ENCODE measurements around the gene ARHGEF39. TPM values are rescaled to one million over a fixed set of nuclear protein-coding genes. Genes with fewer than 3 reads are reported as not detected.

Gene ARHGEF39
- total and polyA plus RNA-seq, 7 experiments from 2014 or later = 0.11 to 10.4 (median 0.44) TPM; not detected in 2

GRCh38 chr9:35680331-35681105 lies 15.5 kb upstream of the ARHGEF39 start:
- Histone ChIP-seq H3K36me3 (ENCODE audit: control insufficient read depth in 2 of 3, insufficient read depth in 3 of 3, low read length in 3 of 3) (peaks cover 0 to 12% (median 0%) of the 10 kb centered on the region in 3 experiments), H3K4me3 (ENCODE audit: low read length) (no peak overlapping the region), H3K27me3 (ENCODE audit: control insufficient read depth in 2 of 2, insufficient read depth in 2 of 2, low read length in 2 of 2) (no peaks in the 10 kb centered on the region), H3K27ac (ENCODE audit: low read depth, low read length) (no peak overlapping the region), H3K9me3 (ENCODE audit: control insufficient read depth in 2 of 3, low read length in 3 of 3) (no peaks in the 10 kb centered on the region), H3K4me1 (ENCODE audit: control insufficient read depth in 2 of 2, insufficient read depth in 2 of 2, low read length in 2 of 2) (peaks cover 0 to 6% of the 10 kb centered on the region in 2 donors)
- Mint-ChIP-seq H3K9me3 (no peaks in the 10 kb centered on the region), H3K4me1 (peaks cover 5 to 12% (median 9%) of the 10 kb centered on the region in 7 donors), H3K36me3 (peaks cover 0 to 4% (median 0%) of the 10 kb centered on the region in 5 donors), H3K27me3 (peaks cover 0 to 16% (median 3%) of the 10 kb centered on the region in 5 donors), H3K4me3 (no peak overlapping the region), H3K27ac (no peak overlapping the region)
- DNase-seq (no peak), ATAC-seq (no peak)
- intact Hi-C loops (cut with micrococcal nuclease) = no loop called here
- ChIA-PET CTCF (no interaction called here), POLR2A (no interaction called here)

DNA sequence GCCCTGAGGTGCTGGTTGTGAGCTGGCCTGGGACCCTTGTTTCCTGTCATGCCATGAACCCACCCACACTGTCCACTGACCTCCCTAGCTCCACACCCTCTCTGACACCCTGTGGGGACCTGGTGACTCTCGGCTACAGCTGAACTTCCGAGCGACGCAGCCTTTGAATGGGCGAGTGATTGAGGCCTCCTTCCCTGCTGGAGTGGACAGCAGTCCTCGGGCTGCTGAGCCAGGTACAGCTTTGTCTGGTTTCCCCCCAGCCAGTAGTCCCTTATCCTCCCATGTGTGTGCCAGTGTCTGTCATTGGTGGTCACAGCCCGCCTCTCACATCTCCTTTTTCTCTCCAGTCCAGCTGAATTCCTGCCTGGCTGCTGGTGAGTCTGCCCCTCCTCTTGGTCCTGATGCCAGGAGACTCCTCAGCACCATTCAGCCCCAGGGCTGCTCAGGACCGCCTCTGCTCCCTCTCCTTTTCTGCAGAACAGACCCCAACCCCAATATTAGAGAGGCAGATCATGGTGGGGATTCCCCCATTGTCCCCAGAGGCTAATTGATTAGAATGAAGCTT lies 14.9 kb upstream of the ARHGEF39 start:
- peaks cover 0 to 4% (median 0%) of the 10 kb centered on the region in 5 donors for H3K36me3 Mint-ChIP-seq
- H3K4me1 ChIP-seq (ENCODE audit: control insufficient read depth in 2 of 2, insufficient read depth in 2 of 2, low read length in 2 of 2) = peaks cover 0 to 11% of the 10 kb centered on the region in 2 donors
- H3K27me3 ChIP-seq (ENCODE audit: control insufficient read depth in 2 of 2, insufficient read depth in 2 of 2, low read length in 2 of 2) = no peaks in the 10 kb centered on the region
- H3K27ac ChIP-seq (ENCODE audit: low read depth, low read length) = no peak overlapping the region
- DNase-seq = no peak
- peaks cover 0 to 7% (median 0%) of the 10 kb centered on the region in 3 experiments for H3K36me3 ChIP-seq (ENCODE audit: control insufficient read depth in 2 of 3, insufficient read depth in 3 of 3, low read length in 3 of 3)
- no peak overlapping the region for H3K4me3 Mint-ChIP-seq
- no peak overlapping the region for H3K27ac Mint-ChIP-seq
- H3K4me3 ChIP-seq (ENCODE audit: low read length) = no peak overlapping the region
- ATAC-seq = no peak
- peaks cover 5 to 13% (median 9%) of the 10 kb centered on the region in 7 donors for H3K4me1 Mint-ChIP-seq
- intact Hi-C loops (cut with micrococcal nuclease) = no loop called here
- H3K27me3 Mint-ChIP-seq = peaks cover 0 to 16% (median 3%) of the 10 kb centered on the region in 5 donors
- no peaks in the 10 kb centered on the region for H3K9me3 ChIP-seq (ENCODE audit: control insufficient read depth in 2 of 3, low read length in 3 of 3)
- no peaks in the 10 kb centered on the region for H3K9me3 Mint-ChIP-seq
- ChIA-PET CTCF (no interaction called here), POLR2A (interaction anchor here (1.0 kb wide), 1 partner anchor 15 kb away, joined by 3 read pairs; the partner anchor contains the start of gene ARHGEF39)

DNA sequence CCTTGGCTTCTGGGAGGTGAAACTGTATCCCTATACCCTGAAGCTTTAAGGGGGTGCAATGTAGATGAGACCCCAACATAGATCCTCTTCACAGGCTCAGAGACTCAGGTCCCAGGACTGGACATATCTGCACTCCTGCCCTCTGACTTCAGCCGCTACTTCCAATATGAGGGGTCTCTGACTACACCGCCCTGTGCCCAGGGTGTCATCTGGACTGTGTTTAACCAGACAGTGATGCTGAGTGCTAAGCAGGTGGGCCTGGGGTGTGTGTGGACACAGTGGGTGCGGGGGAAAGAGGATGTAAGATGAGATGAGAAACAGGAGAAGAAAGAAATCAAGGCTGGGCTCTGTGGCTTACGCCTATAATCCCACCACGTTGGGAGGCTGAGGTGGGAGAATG lies 14.1 kb upstream of the ARHGEF39 start:
- POLR2A ChIA-PET = interaction anchor here (1.0 kb wide), 1 partner anchor 14 kb away, joined by 3 read pairs; the partner anchor contains the start of gene ARHGEF39
- H3K9me3 Mint-ChIP-seq = no peaks in the 10 kb centered on the region
- H3K27me3 Mint-ChIP-seq = peaks cover 0 to 23% (median 9%) of the 10 kb centered on the region in 5 donors
- intact Hi-C loops (cut with micrococcal nuclease) = no loop called here
- peaks cover 11 to 20% (median 14%) of the 10 kb centered on the region in 7 donors for H3K4me1 Mint-ChIP-seq
- peak overlapping the region in 1 of 10 donors; percentile 34 for H3K4me3 Mint-ChIP-seq
- no peak overlapping the region for H3K27ac Mint-ChIP-seq
- Histone ChIP-seq H3K36me3 (ENCODE audit: control insufficient read depth in 2 of 3, insufficient read depth in 3 of 3, low read length in 3 of 3) (peaks cover 0 to 4% (median 0%) of the 10 kb centered on the region in 3 experiments), H3K4me1 (ENCODE audit: control insufficient read depth in 2 of 2, insufficient read depth in 2 of 2, low read length in 2 of 2) (peaks cover 0 to 11% of the 10 kb centered on the region in 2 donors), H3K9me3 (ENCODE audit: control insufficient read depth in 2 of 3, low read length in 3 of 3) (no peaks in the 10 kb centered on the region), H3K4me3 (ENCODE audit: low read length) (no peak overlapping the region), H3K27me3 (ENCODE audit: control insufficient read depth in 2 of 2, insufficient read depth in 2 of 2, low read length in 2 of 2) (peaks cover 0 to 3% of the 10 kb centered on the region in 2 donors), H3K27ac (ENCODE audit: low read depth, low read length) (no peak overlapping the region)
- CTCF ChIA-PET = interaction anchor here (0.5 kb wide), 1 partner anchor 34 kb away, joined by 3 read pairs; no protein-coding TSS in a partner anchor
- ATAC-seq (no peak), DNase-seq (no peak)
- peaks cover 0 to 5% (median 0%) of the 10 kb centered on the region in 5 donors for H3K36me3 Mint-ChIP-seq

- H3K4me1 Mint-ChIP-seq = peaks cover 8 to 20% (median 14%) of the 10 kb centered on the region in 7 donors
- H3K27ac Mint-ChIP-seq = peak overlapping the region in 3 of 9 donors; percentile 18 to 79 (median 33)
- Histone ChIP-seq H3K4me3 (ENCODE audit: low read length) (peak overlapping the region; percentile 39), H3K36me3 (ENCODE audit: control insufficient read depth in 2 of 3, insufficient read depth in 3 of 3, low read length in 3 of 3) (no peaks in the 10 kb centered on the region), H3K27ac (ENCODE audit: low read depth, low read length) (no peak overlapping the region), H3K27me3 (ENCODE audit: control insufficient read depth in 2 of 2, insufficient read depth in 2 of 2, low read length in 2 of 2) (peaks cover 0 to 4% of the 10 kb centered on the region in 2 donors), H3K9me3 (ENCODE audit: control insufficient read depth in 2 of 3, low read length in 3 of 3) (no peaks in the 10 kb centered on the region), H3K4me1 (ENCODE audit: control insufficient read depth in 2 of 2, insufficient read depth in 2 of 2, low read length in 2 of 2) (peaks cover 0 to 11% of the 10 kb centered on the region in 2 donors)
- H3K36me3 Mint-ChIP-seq = peaks cover 0 to 5% (median 0%) of the 10 kb centered on the region in 5 donors
- peaks cover 0 to 35% (median 9%) of the 10 kb centered on the region in 5 donors for H3K27me3 Mint-ChIP-seq
- CTCF ChIA-PET = interaction anchor here (0.8 to 4.4 kb wide), 6 partner anchors 13 to 166 kb away, joined by 3 to 21 read pairs (median 3); no protein-coding TSS in a partner anchor
- H3K4me3 Mint-ChIP-seq = peak overlapping the region; percentile 53 to 89 (median 76)
- POLR2A ChIA-PET = interaction anchor here (0.8 to 1.6 kb wide), 6 partner anchors 10 to 28 kb away, joined by 3 to 7 read pairs (median 4); partner anchors contain the start of genes CCDC107 and RMRP
- peak; percentile 74 for ATAC-seq
- H3K9me3 Mint-ChIP-seq = no peaks in the 10 kb centered on the region
- peak in 4 of 9 donors; percentile 12 to 41 (median 27) for DNase-seq
- intact Hi-C loops (cut with micrococcal nuclease) = loop anchor here in 1 of 2 donors (1.0 to 2.0 kb wide), 2 partner anchors 12 to 15 kb away; no protein-coding TSS in a partner anchor
Observed at GRCh38 chr9:35675732-35676392, 10.9 kb upstream of the ARHGEF39 start.

- no peak overlapping the region for H3K27ac Mint-ChIP-seq
- Histone ChIP-seq H3K27ac (ENCODE audit: low read depth, low read length) (no peak overlapping the region), H3K27me3 (ENCODE audit: control insufficient read depth in 2 of 2, insufficient read depth in 2 of 2, low read length in 2 of 2) (peaks cover 0 to 4% of the 10 kb centered on the region in 2 donors), H3K36me3 (ENCODE audit: control insufficient read depth in 2 of 3, insufficient read depth in 3 of 3, low read length in 3 of 3) (no peaks in the 10 kb centered on the region), H3K4me1 (ENCODE audit: control insufficient read depth in 2 of 2, insufficient read depth in 2 of 2, low read length in 2 of 2) (peaks cover 0 to 11% of the 10 kb centered on the region in 2 donors), H3K9me3 (ENCODE audit: control insufficient read depth in 2 of 3, low read length in 3 of 3) (no peaks in the 10 kb centered on the region), H3K4me3 (ENCODE audit: low read length) (peak overlapping the region; percentile 39)
- no peaks in the 10 kb centered on the region for H3K9me3 Mint-ChIP-seq
- intact Hi-C loops (cut with micrococcal nuclease) = no loop called here
- peak; percentile 5 for ATAC-seq
- peaks cover 8 to 20% (median 14%) of the 10 kb centered on the region in 7 donors for H3K4me1 Mint-ChIP-seq
- DNase-seq = no peak
- peaks cover 0 to 35% (median 9%) of the 10 kb centered on the region in 5 donors for H3K27me3 Mint-ChIP-seq
- H3K36me3 Mint-ChIP-seq = peaks cover 0 to 5% (median 0%) of the 10 kb centered on the region in 5 donors
- CTCF ChIA-PET = interaction anchor here (0.9 to 4.4 kb wide), 3 partner anchors 13 to 26 kb away, joined by 3 to 21 read pairs (median 3); no protein-coding TSS in a partner anchor
- H3K4me3 Mint-ChIP-seq = peak overlapping the region; percentile 17 to 89 (median 72)
- POLR2A ChIA-PET = interaction anchor here (0.7 to 1.6 kb wide), 7 partner anchors 9 to 237 kb away, joined by 3 to 7 read pairs (median 4); partner anchors contain the start of genes CCDC107 and RMRP
Observed at GRCh38 chr9:35675204-35675603, 10.2 kb upstream of the ARHGEF39 start.

- Mint-ChIP-seq H3K36me3 (peaks cover 0 to 5% (median 0%) of the 10 kb centered on the region in 5 donors), H3K27me3 (peaks cover 0 to 35% (median 9%) of the 10 kb centered on the region in 5 donors), H3K27ac (no peak overlapping the region), H3K4me3 (peak overlapping the region in 3 of 10 donors; percentile 59 to 89 (median 62)), H3K4me1 (peaks cover 8 to 20% (median 14%) of the 10 kb centered on the region in 7 donors), H3K9me3 (no peaks in the 10 kb centered on the region)
- POLR2A ChIA-PET = interaction anchor here (1.1 kb wide), 1 partner anchor 9 kb away, joined by 3 read pairs; the partner anchor contains the start of gene ARHGEF39
- H3K27ac ChIP-seq (ENCODE audit: low read depth, low read length) = no peak overlapping the region
- peaks cover 0 to 4% of the 10 kb centered on the region in 2 donors for H3K27me3 ChIP-seq (ENCODE audit: control insufficient read depth in 2 of 2, insufficient read depth in 2 of 2, low read length in 2 of 2)
- H3K9me3 ChIP-seq (ENCODE audit: control insufficient read depth in 2 of 3, low read length in 3 of 3) = no peaks in the 10 kb centered on the region
- H3K4me1 ChIP-seq (ENCODE audit: control insufficient read depth in 2 of 2, insufficient read depth in 2 of 2, low read length in 2 of 2) = peaks cover 0 to 11% of the 10 kb centered on the region in 2 donors
- ATAC-seq = no peak
- intact Hi-C loops (cut with micrococcal nuclease) = no loop called here
- no peak for DNase-seq
- CTCF ChIA-PET = interaction anchor here (0.8 to 4.4 kb wide), 3 partner anchors 22 to 28 kb away, joined by 3 to 21 read pairs (median 3); no protein-coding TSS in a partner anchor
- no peaks in the 10 kb centered on the region for H3K36me3 ChIP-seq (ENCODE audit: control insufficient read depth in 2 of 3, insufficient read depth in 3 of 3, low read length in 3 of 3)
- H3K4me3 ChIP-seq (ENCODE audit: low read length) = no peak overlapping the region
Observed at GRCh38 chr9:35674025-35674361, 9.0 kb upstream of the ARHGEF39 start.

Data from naive thymus-derived CD4-positive, alpha-beta T cell (primary cell).